GM12878 (cell line): ENCODE data around the gene CMTM2. TPM values are rescaled to one million over a fixed set of nuclear protein-coding genes. Genes with fewer than 3 reads are reported as not detected.

Experiments
- ATAC-seq: fragments of 200-7000 bp; cut with Tn5 transposase; 3 replicates; pipeline ENCODE4 v1.9.1; 2020; ENCODE audit warnings: mild to moderate bottlenecking, moderate library complexity
- BruUV-seq: library from RNA; stranded (reverse); fragments of 400-500 nt; replicated peaks from 2 replicates; lab custom pipeline; 2021; lab: Mats Ljungman, UMichigan
- CTCF ChIA-PET: fragments of 300-600 bp; sonication (Branson Sonifier 250); formaldehyde crosslinking; extraction: SDS; loops from one replicate; lab custom pipeline; 2021; ENCODE audit warnings: inconsistent platforms; lab: Yijun Ruan, JAX
- POLR2A ChIA-PET: fragments of 350-600 bp; formaldehyde crosslinking; extraction: SDS; loops from one replicate; lab custom pipeline; 2021; ENCODE audit warnings: inconsistent platforms; lab: Charles Lee
- RAD21 ChIA-PET: fragments of 300-600 bp; sonication (Branson Sonifier 250); formaldehyde crosslinking; loops from one replicate; lab custom pipeline; 2023; ENCODE audit warnings: antibody characterized with exemption; ENCODE audit not compliant: unreplicated experiment; lab: Charles Lee
- SMC1A ChIA-PET: fragments of 300-600 bp; sonication (Branson Sonifier 250); formaldehyde crosslinking; loops from one replicate; lab custom pipeline; 2023; ENCODE audit not compliant: unreplicated experiment, uncharacterized antibody; lab: Charles Lee
- DNase-seq: peaks from one replicate; pipeline ENCODE4 v3.0.0-alpha.2; 2011; ENCODE audit warnings: low read depth, low spot score
- FAIRE-seq: peaks from 3 replicates; lab custom pipeline; 2011; peaks lifted over from hg19 to GRCh38; lab: Jason Lieb, UNC
- H2AFZ ChIP-seq: 2 replicates; pipeline ENCODE4 v1.6.0; 2011; ENCODE audit warnings: low read depth, low read length, control low read depth; ENCODE audit not compliant: control insufficient read depth
- H3K27ac ChIP-seq: 2 replicates; pipeline ENCODE4 v1.5.1; 2011; ENCODE audit warnings: control low read depth; ENCODE audit not compliant: control insufficient read depth, insufficient read depth
- H3K27me3 ChIP-seq, 2 experiments: replicated peaks in 1 of 2; 2 replicates each; pipeline versions ENCODE4 v1.6.0 to v1.6.1; 2011; ENCODE audit warnings: low read length in 1 of 2; ENCODE audit not compliant: control insufficient read depth in 2 of 2, insufficient read depth in 2 of 2
- H3K36me3 ChIP-seq, 2 experiments: 2 replicates each; pipeline ENCODE4 v1.5.1; 2011; ENCODE audit warnings: low read length in 1 of 2; ENCODE audit not compliant: control insufficient read depth in 2 of 2, insufficient read depth in 2 of 2
- H3K4me1 ChIP-seq: 2 replicates; pipeline ENCODE4 v1.6.1; 2011; ENCODE audit warnings: mild to moderate bottlenecking, low read length, moderate library complexity, mixed read lengths; ENCODE audit not compliant: control insufficient read depth, insufficient read depth
- H3K4me2 ChIP-seq: 2 replicates; pipeline ENCODE4 v1.6.0; 2011; ENCODE audit warnings: control low read depth; ENCODE audit not compliant: control insufficient read depth, insufficient read depth
- H3K4me3 ChIP-seq: fragments of 200-600 bp; sonication (generic); 2 replicates; pipeline ENCODE4 v1.5.1; 2016
- H3K79me2 ChIP-seq: 2 replicates; pipeline ENCODE4 v1.6.0; 2011; ENCODE audit warnings: low read length; ENCODE audit not compliant: control insufficient read depth, insufficient read depth
- H3K9ac ChIP-seq: 2 replicates; pipeline ENCODE4 v1.8.0; 2011; ENCODE audit warnings: low read length, control low read depth, mixed read lengths; ENCODE audit not compliant: control insufficient read depth, insufficient read depth
- H3K9me3 ChIP-seq: replicated peaks from 3 replicates; pipeline ENCODE4 v1.5.1; 2011; ENCODE audit warnings: mild to moderate bottlenecking, low read length; ENCODE audit not compliant: control insufficient read depth, insufficient read depth
- H4K20me1 ChIP-seq: 2 replicates; pipeline ENCODE4 v1.6.0; 2011; ENCODE audit not compliant: control insufficient read depth, insufficient read depth
- BACH1 ChIP-seq: fragments of 450-650 bp; IDR thresholded peaks from 2 replicates; pipeline ENCODE4 v1.6.1; 2017; ENCODE audit warnings: mild to moderate bottlenecking, borderline replicate concordance
- E2F4 ChIP-seq: IDR thresholded peaks from 2 replicates; pipeline ENCODE4 v1.6.1; 2012; ENCODE audit warnings: low read depth, low read length, improper control_type of control experiment
- ELK1 ChIP-seq: IDR thresholded peaks from 2 replicates; pipeline ENCODE4 v1.6.1; 2012; ENCODE audit warnings: low read depth, low read length, improper control_type of control experiment
- HDGF ChIP-seq: fragments of 450-650 bp; IDR thresholded peaks from 2 replicates; pipeline ENCODE4 v1.6.1; 2016; ENCODE audit warnings: antibody characterized with exemption
- KDM1A ChIP-seq: fragments of 200-600 bp; sonication (generic); IDR thresholded peaks from 2 replicates; pipeline ENCODE4 v1.6.1; 2016; ENCODE audit warnings: borderline replicate concordance
- RUNX3 ChIP-seq: IDR thresholded peaks from 2 replicates; pipeline ENCODE4 v1.6.1; 2012; ENCODE audit warnings: low read length, inconsistent platforms
- ZBTB11 ChIP-seq: fragments of 450-650 bp; formaldehyde crosslinking; IDR thresholded peaks from 2 replicates; pipeline ENCODE4 v1.5.0; 2022; ENCODE audit warnings: mild to moderate bottlenecking, missing genetic modification characterization
- WGBS: methylation state at CpG from one replicate; pipeline ENCODE4 v1.1.6; 2016; ENCODE audit warnings: low lambda C conversion rate; ENCODE audit not compliant: insufficient replicate concordance, insufficient coverage; ENCODE audit errors: missing lambda C conversion rate; 5-methylcytosine and 5-hydroxymethylcytosine counted together
- in situ Hi-C: fragments of 300-500 bp; cut with MboI; formaldehyde crosslinking; loops from 9 replicates; pipeline ENCODE4 v1.14.3; 2018; ENCODE audit warnings: mixed read lengths
- intact Hi-C: fragments of 100-400 bp; cut with micrococcal nuclease; formaldehyde crosslinking; loops from one replicate; pipeline ENCODE4 v1.14.2; 2022; ENCODE audit not compliant: unreplicated experiment
- polyA plus RNA-seq, 11 experiments: library from polyadenylated mRNA; depleted of rRNA in 4 of 11; unstranded in 6 of 11; stranded (reverse) in 5 of 11; fragments of >200 nt; fragmentation: Nextera tagmentation in 4 of 11; fragmentation: Illumina TruSeq in 1 of 11; extraction: Ambion mirVana in 4 of 11; extraction: Trizol in 1 of 11; gene quantifications; 1 replicate in 1 of 11; 2 replicates in 10 of 11; pipeline versions ENCODE4 v1.2.1 to v1.2.3, GENCODE V29; 2011 to 2016; ENCODE audit warnings: inconsistent platforms in 2 of 11, missing spikeins in 2 of 11, low read depth in 1 of 11
- total RNA-seq, 4 experiments: library from RNA; depleted of rRNA in 3 of 4; stranded (reverse); fragments of >200 nt in 3 of 4; fragmentation: Illumina TruSeq in 1 of 4; extraction: Trizol in 1 of 4; gene quantifications; 2 replicates each; pipeline versions ENCODE4 v1.2.1 to v1.2.3, GENCODE V29; 2013 to 2021

Gene CMTM2
- total and polyA plus RNA-seq, 10 of the 15 experiments (the other 5 are each of a cell fraction or from before 2014, with no cell fraction given), result 0.26 to 0.34 TPM; not detected in 8

GRCh38 chr16:66614161-66614802 is 35.0 kb downstream of the CMTM2 start:
- Histone ChIP-seq H3K36me3 (peaks cover 0 to 19% of the 10 kb centered on the region in 2 experiments; a peak in 2 of 4 replicates), H3K9me3 (no peaks in the 10 kb centered on the region)

More at GRCh38 chr16:66614161-66614802, 35.0 kb downstream of the CMTM2 start:
- H4K20me1 ChIP-seq, result no peaks in the 10 kb centered on the region
- in situ Hi-C loops (loop anchor here (5.0 kb wide), 1 partner anchor 248 kb away; no protein-coding TSS in a partner anchor), intact Hi-C loops (no loop called here)
- FAIRE-seq (no peak), ATAC-seq (no peak), DNase-seq (no peak)
- TF ChIP-seq ZBTB11 (CRISPR knock-in tag) (no peak), BACH1 (no peak), RUNX3 (no peak), KDM1A (no peak), E2F4 (no peak), ELK1 (no peak), HDGF (no peak)
- POLR2A ChIA-PET, result interaction anchor here (0.6 kb wide), 1 partner anchor 134 kb away, joined by 7 read pairs; no protein-coding TSS in a partner anchor
- RAD21 ChIA-PET, result no interaction called here
- H3K27me3 ChIP-seq, result peaks cover 0 to 4% of the 10 kb centered on the region in 2 experiments; a peak in 1 of 4 replicates
- H3K27ac ChIP-seq, result no peak overlapping the region
- CTCF ChIA-PET, result interaction anchor here (1.0 kb wide), 1 partner anchor 125 kb away, joined by 4 read pairs; no protein-coding TSS in a partner anchor
- SMC1A ChIA-PET, result no interaction called here
- no peaks in the 10 kb centered on the region for H3K4me1 ChIP-seq
- no peak overlapping the region for H3K4me2 ChIP-seq
- no peak overlapping the region for H2AFZ ChIP-seq
- H3K4me3 ChIP-seq, result no peak overlapping the region
- WGBS, result 62% methylated on average over 12 of the region's 12 CpGs
- H3K79me2 ChIP-seq, result no peaks in the 10 kb centered on the region
- H3K9ac ChIP-seq, result no peak overlapping the region
- no TSS peak for BruUV-seq
